B cell (primary cell): Measurements from ENCODE around the gene CC2D2B. TPM values are rescaled to one million over a fixed set of nuclear protein-coding genes. Genes with fewer than 3 reads are reported as not detected.

Experiments used
- ATAC-seq: fragments of 200-7000 bp; cut with Tn5 transposase; one replicate; pipeline ENCODE4 v1.10.0; 2021; ENCODE audit warnings: low read depth, mild to moderate bottlenecking, moderate number of reproducible peaks, moderate library complexity
- CTCF ChIA-PET: fragments of 350-600 bp; sonication (Branson Sonifier 250); formaldehyde crosslinking; loops from one replicate; lab custom pipeline; 2021; ENCODE audit warnings: antibody characterized with exemption, inconsistent platforms; lab: Charles Lee
- POLR2A ChIA-PET: fragments of 350-600 bp; sonication (Branson Sonifier 250); formaldehyde crosslinking; loops from one replicate; lab custom pipeline; 2021; ENCODE audit warnings: antibody characterized with exemption; lab: Charles Lee
- DNase-seq: peaks from one replicate; pipeline ENCODE4 v3.0.0; 2013
- H2AFZ ChIP-seq: 2 replicates; pipeline ENCODE4 v1.6.1; 2012; ENCODE audit warnings: mild to moderate bottlenecking, low read depth, low read length; ENCODE audit not compliant: insufficient read depth, poor library complexity, severe bottlenecking
- H3K27ac ChIP-seq, 2 donors: 1 replicate in 1 of 2; 2 replicates in 1 of 2; pipeline ENCODE4 v1.5.1; 2012 to 2013; ENCODE audit warnings: low read length in 2 of 2, mild to moderate bottlenecking in 2 of 2, moderate library complexity in 1 of 2
- H3K27me3 ChIP-seq, 4 experiments: fragments of 200-600 bp in 1 of 4; sonication (generic) in 1 of 4; replicated peaks in 1 of 4; 1 replicate in 2 of 4; 2 replicates in 2 of 4; pipeline versions ENCODE4 v1.6.1 to v1.7.0; 2013 to 2016; ENCODE audit warnings: low read length in 3 of 4, mild to moderate bottlenecking in 2 of 4, mixed read lengths in 1 of 4, moderate library complexity in 1 of 4; ENCODE audit not compliant: insufficient read depth in 4 of 4, control insufficient read depth in 3 of 4; ENCODE audit errors: control extremely low read depth in 1 of 4
- H3K36me3 ChIP-seq, 2 experiments: replicated peaks in 1 of 2; 1 replicate in 1 of 2; 2 replicates in 1 of 2; pipeline versions ENCODE4 v1.6.1 to v1.7.1; 2013; ENCODE audit warnings: low read length in 1 of 2; ENCODE audit not compliant: insufficient read depth in 2 of 2, control insufficient read depth in 1 of 2; ENCODE audit errors: control extremely low read depth in 1 of 2, extremely low read depth in 1 of 2
- H3K4me1 ChIP-seq, 2 donors: fragments of 200-600 bp in 1 of 2; sonication (generic) in 1 of 2; 1 replicate in 1 of 2; 2 replicates in 1 of 2; pipeline versions ENCODE4 v1.5.1 to v1.6.1; 2013 to 2017; ENCODE audit warnings: low read length in 2 of 2; ENCODE audit not compliant: control insufficient read depth in 2 of 2, insufficient read depth in 2 of 2
- H3K4me2 ChIP-seq: replicated peaks from 2 replicates; pipeline ENCODE3; 2012; ENCODE audit warnings: mild to moderate bottlenecking, low read depth, low read length; ENCODE audit not compliant: poor library complexity, severe bottlenecking
- H3K4me3 ChIP-seq, 5 experiments: fragments of 200-600 bp in 1 of 5; sonication (generic) in 1 of 5; 1 replicate in 3 of 5; 2 replicates in 2 of 5; pipeline versions ENCODE4 v1.5.1 to v1.7.0; 2011 to 2016; ENCODE audit warnings: low read length in 4 of 5, mild to moderate bottlenecking in 4 of 5, low read depth in 2 of 5, control low read depth in 1 of 5, moderate library complexity in 1 of 5; ENCODE audit not compliant: insufficient read depth in 1 of 5; ENCODE audit errors: control extremely low read depth in 1 of 5, extremely low read depth in 1 of 5
- H3K79me2 ChIP-seq: fragments of 200-600 bp; sonication (generic); one replicate; pipeline ENCODE4 v1.6.0; 2016; ENCODE audit warnings: low read length; ENCODE audit not compliant: control insufficient read depth, insufficient read depth
- H3K9ac ChIP-seq: fragments of 200-600 bp; sonication (generic); 2 replicates; pipeline ENCODE4 v1.6.1; 2017; ENCODE audit warnings: mild to moderate bottlenecking, low read length, moderate library complexity
- H3K9me3 ChIP-seq, 3 donors: one replicate each; pipeline versions ENCODE4 v1.6.1 to v1.7.1; 2013; ENCODE audit warnings: low read length in 2 of 3; ENCODE audit not compliant: control insufficient read depth in 2 of 3, insufficient read depth in 1 of 3; ENCODE audit errors: control extremely low read depth in 1 of 3
- H4K20me1 ChIP-seq: 2 replicates; pipeline ENCODE4 v1.6.0; 2012; ENCODE audit warnings: mild to moderate bottlenecking, low read length; ENCODE audit not compliant: insufficient read depth, control insufficient read depth, poor library complexity, severe bottlenecking
- H3K27ac Mint-ChIP-seq: one replicate; pipeline ENCODE4 v1.8.0; 2021; ENCODE audit warnings: mixed read lengths
- H3K27me3 Mint-ChIP-seq: one replicate; pipeline ENCODE4 v1.8.0; 2021; ENCODE audit warnings: mixed read lengths
- H3K4me1 Mint-ChIP-seq: one replicate; pipeline ENCODE4 v1.8.0; 2021; ENCODE audit warnings: mixed read lengths
- H3K4me3 Mint-ChIP-seq: one replicate; pipeline ENCODE4 v1.8.0; 2021; ENCODE audit warnings: mixed read lengths
- H3K9me3 Mint-ChIP-seq: one replicate; pipeline ENCODE4 v1.8.0; 2022; ENCODE audit warnings: mixed read lengths; ENCODE audit not compliant: insufficient read depth
- EZH2 ChIP-seq: IDR thresholded peaks from 2 replicates; pipeline ENCODE4 v1.6.1; 2012; ENCODE audit warnings: borderline replicate concordance, low read depth, mild to moderate bottlenecking, moderate library complexity, low read length; ENCODE audit not compliant: insufficient read depth, poor library complexity, severe bottlenecking
- whole genome bisulfite sequencing: methylation state at CpG from one replicate; pipeline ENCODE4 v1.1.5; 2013; ENCODE audit warnings: missing lambda C conversion rate; ENCODE audit not compliant: insufficient coverage; 5-methylcytosine and 5-hydroxymethylcytosine counted together
- intact Hi-C: fragments of 100-400 bp; cut with micrococcal nuclease; formaldehyde crosslinking; loops from one replicate; pipeline ENCODE4 v1.10.0; 2022
- polyA plus RNA-seq: library from polyadenylated mRNA; depleted of rRNA; stranded (reverse); fragments of >200 nt; gene quantifications from 2 replicates; pipeline ENCODE4 v1.2.3, GENCODE V29; 2012
- total RNA-seq, 2 donors: library from RNA; stranded (reverse); fragments of 120-200 nt in 1 of 2; gene quantifications; 1 replicate in 1 of 2; 2 replicates in 1 of 2; pipeline versions ENCODE4 v1.2.3 to v1.2.4, GENCODE V29; 2013 to 2022
- TF ChIP-seq, protein P1 (sequence below): fragments of 200-600 bp; IDR thresholded peaks from one replicate; pipeline ENCODE4 v1.8.0; 2022; ENCODE audit warnings: antibody characterized with exemption, mild to moderate bottlenecking

CC2D2B gene
- total and polyA plus RNA-seq, 2 donors (not counting 1 experiment from before 2014, with no cell fraction given) = 0.70 to 2.1 TPM

DNA sequence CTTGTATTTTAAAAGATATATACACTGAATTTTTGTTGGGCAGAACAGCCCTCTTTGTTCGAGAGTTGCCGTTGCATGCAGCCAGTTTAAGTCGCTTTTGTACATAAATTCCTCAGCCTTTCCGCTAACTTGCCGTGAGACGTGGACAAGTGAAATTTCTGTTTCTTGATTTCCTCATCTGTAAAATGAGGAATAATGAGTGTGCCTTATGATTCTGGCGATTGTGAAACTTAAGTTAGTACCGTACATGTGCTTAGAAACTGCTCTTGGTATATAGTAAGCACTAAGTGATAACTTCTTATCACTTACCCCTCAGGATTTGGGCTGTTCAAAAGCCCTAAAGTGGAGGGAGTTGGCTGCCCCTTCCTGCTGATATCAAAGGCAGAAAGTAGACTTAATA lies 137.0 kb downstream of the CC2D2B start:
- POLR2A ChIA-PET = no interaction called here
- H3K79me2 ChIP-seq = peaks cover 51% of the 10 kb centered on the region

DNA sequence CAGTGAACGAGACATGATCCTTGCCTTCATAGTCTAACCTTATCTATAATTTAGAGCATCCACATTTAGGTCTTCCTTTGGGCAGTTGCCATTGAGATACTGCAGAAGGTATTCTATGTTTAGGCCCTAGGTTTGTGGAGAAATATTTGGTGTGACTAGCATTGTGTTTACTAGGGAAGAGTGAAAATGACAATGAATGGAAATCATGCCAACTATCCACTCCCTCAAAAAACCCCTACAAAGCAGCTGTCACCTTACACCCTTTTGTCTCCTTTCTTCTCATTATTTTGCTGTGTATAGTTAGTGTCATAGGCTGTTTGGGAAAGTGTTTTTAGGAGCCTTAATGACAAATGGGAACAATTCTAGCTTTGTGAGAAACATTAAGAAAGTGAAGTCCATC lies 138.8 kb downstream of the CC2D2B start:
- POLR2A ChIA-PET = no interaction called here
- peaks cover 0 to 2% of the 10 kb centered on the region in 2 experiments for H3K36me3 ChIP-seq

More for the DNA sequence above, 137.0 kb downstream of the CC2D2B start:
- intact Hi-C loops = loop anchor here (5.0 to 10.0 kb wide), 2 partner anchors 137 to 250 kb away; partner anchors contain the start of gene CC2D2B
- WGBS = 34% methylated on average over 4 of the region's 8 CpGs
- Mint-ChIP-seq H3K9me3 (no peaks in the 10 kb centered on the region), H3K27ac (peak overlapping the region; percentile 88), H3K27me3 (no peaks in the 10 kb centered on the region), H3K4me3 (peak overlapping the region; percentile 96), H3K4me1 (peaks cover 49% of the 10 kb centered on the region)
- no peaks in the 10 kb centered on the region for H3K9me3 ChIP-seq
- H3K27me3 ChIP-seq = no peaks in the 10 kb centered on the region
- DNase-seq = no peak
- CTCF ChIA-PET = interaction anchor here (1.4 to 1.8 kb wide), 2 partner anchors 11 to 28 kb away, joined by 3 to 5 read pairs; no protein-coding TSS in a partner anchor
- TF ChIP-seq, protein P1, sequence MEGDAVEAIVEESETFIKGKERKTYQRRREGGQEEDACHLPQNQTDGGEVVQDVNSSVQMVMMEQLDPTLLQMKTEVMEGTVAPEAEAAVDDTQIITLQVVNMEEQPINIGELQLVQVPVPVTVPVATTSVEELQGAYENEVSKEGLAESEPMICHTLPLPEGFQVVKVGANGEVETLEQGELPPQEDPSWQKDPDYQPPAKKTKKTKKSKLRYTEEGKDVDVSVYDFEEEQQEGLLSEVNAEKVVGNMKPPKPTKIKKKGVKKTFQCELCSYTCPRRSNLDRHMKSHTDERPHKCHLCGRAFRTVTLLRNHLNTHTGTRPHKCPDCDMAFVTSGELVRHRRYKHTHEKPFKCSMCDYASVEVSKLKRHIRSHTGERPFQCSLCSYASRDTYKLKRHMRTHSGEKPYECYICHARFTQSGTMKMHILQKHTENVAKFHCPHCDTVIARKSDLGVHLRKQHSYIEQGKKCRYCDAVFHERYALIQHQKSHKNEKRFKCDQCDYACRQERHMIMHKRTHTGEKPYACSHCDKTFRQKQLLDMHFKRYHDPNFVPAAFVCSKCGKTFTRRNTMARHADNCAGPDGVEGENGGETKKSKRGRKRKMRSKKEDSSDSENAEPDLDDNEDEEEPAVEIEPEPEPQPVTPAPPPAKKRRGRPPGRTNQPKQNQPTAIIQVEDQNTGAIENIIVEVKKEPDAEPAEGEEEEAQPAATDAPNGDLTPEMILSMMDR = no peak
- TF ChIP-seq EZH2 = no peak
- peak overlapping the region; percentile 56 to 83 (median 73) for H3K4me3 ChIP-seq
- H3K4me1 ChIP-seq = peaks cover 14 to 18% of the 10 kb centered on the region in 2 donors
- no peaks in the 10 kb centered on the region for H3K36me3 ChIP-seq
- peak overlapping the region; percentile 85 for H3K4me2 ChIP-seq
- peak overlapping the region; percentile 84 for H3K9ac ChIP-seq
- ATAC-seq = no peak
- no peaks in the 10 kb centered on the region for H4K20me1 ChIP-seq
- peak overlapping the region; percentile 54 to 84 for H3K27ac ChIP-seq
- H2AFZ ChIP-seq = peak overlapping the region; percentile 75

More for the DNA sequence above, 138.8 kb downstream of the CC2D2B start:
- H2AFZ ChIP-seq = no peak overlapping the region
- no peak for TF ChIP-seq EZH2
- TF ChIP-seq, protein P1 = no peak
- no peak overlapping the region for H3K4me2 ChIP-seq
- Mint-ChIP-seq H3K27ac (no peak overlapping the region), H3K4me1 (peaks cover 50% of the 10 kb centered on the region), H3K4me3 (no peak overlapping the region), H3K27me3 (no peaks in the 10 kb centered on the region), H3K9me3 (no peaks in the 10 kb centered on the region)
- no CpG with 5 or more reads among the region's 1 CpG for WGBS
- no peaks in the 10 kb centered on the region for H3K27me3 ChIP-seq
- H3K4me1 ChIP-seq = peaks cover 14 to 18% of the 10 kb centered on the region in 2 donors
- CTCF ChIA-PET = no interaction called here
- H3K27ac ChIP-seq = no peak overlapping the region
- DNase-seq (no peak), ATAC-seq (no peak)
- H3K9me3 ChIP-seq = no peaks in the 10 kb centered on the region
- no peak overlapping the region for H3K9ac ChIP-seq
- peaks cover 5% of the 10 kb centered on the region for H4K20me1 ChIP-seq
- intact Hi-C loops = loop anchor here (10.0 kb wide), 1 partner anchor 248 kb away; no protein-coding TSS in a partner anchor
- H3K79me2 ChIP-seq = peaks cover 56% of the 10 kb centered on the region
- no peak overlapping the region for H3K4me3 ChIP-seq
